HG02588 (cell line): ENCODE data around the gene NPAS3.

Experiments used
- ATAC-seq: cut with Tn5 transposase; IDR thresholded peaks from one replicate; pipeline ENCODE4 v1.9.1; 2021; ENCODE audit warnings: mild to moderate bottlenecking, moderate library complexity; ENCODE audit not compliant: unreplicated experiment

The NPAS3 gene

DNA sequence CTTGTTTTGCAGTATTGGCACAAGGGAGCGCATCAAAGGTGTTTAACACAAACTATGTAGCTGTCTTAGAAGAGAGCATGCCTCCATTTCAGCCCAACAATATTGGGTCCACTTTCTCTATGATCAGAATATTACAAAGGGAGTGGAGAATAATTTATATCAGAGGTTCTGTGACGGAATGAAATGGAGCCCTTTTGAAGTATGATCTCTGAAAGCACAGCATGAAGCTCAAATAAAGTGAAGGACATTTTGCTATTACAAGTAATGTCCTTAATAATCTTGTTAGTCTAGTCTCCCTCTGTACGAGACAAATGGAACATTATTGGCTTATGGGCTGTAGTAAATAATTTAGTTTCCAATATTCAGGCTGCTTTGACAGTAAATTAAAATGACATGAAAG, 302.7 kb downstream of the NPAS3 start:
- no peak for ATAC-seq

DNA sequence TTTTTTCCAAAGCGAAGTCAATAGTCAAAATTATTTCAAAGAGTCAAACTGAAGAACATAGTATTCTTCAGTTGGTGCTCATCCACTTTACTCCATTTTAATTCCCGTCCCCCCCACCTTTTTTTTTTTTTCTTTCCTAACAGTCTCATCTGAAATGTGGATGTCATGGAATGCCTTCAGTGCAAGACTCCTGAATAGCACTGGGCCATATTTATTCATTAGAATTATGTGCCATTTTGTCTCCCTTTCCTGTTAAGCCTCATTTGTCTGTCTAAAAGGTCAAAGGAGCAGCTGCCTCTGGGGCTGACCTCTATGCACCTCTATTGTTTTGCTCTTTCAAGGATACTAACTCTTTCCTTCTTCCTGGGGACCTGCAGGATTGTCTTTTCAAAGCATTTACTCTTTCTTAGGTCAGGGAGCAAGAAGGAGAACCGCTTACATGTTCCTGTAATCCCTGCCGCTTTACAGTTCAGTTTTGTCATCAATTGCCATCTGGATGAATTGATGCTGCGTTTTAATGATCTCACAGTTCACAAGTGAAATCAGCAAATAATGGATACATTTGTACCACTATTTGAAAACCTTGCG, 310.6 kb downstream of the NPAS3 start:
- ATAC-seq, result no peak

DNA sequence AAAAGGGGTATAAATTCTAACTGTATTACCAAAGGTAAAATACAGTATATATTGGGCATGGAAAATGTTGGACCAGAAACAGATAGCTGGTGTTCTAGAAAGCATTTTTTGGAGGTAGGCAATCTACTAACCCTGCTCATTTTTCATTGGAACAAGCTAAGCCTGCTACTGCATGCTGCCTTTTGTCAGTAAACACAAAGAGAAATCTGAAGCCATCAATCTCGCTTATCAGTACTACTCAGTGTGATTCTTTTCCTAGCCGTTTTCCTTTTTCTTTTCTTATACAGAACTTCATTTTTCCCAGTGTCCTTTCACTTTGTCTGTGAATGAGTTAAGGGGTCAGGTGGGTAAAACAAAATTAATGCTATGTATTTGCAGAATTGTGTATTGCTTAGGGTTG, 312.3 kb downstream of the NPAS3 start:
- no peak for ATAC-seq

DNA sequence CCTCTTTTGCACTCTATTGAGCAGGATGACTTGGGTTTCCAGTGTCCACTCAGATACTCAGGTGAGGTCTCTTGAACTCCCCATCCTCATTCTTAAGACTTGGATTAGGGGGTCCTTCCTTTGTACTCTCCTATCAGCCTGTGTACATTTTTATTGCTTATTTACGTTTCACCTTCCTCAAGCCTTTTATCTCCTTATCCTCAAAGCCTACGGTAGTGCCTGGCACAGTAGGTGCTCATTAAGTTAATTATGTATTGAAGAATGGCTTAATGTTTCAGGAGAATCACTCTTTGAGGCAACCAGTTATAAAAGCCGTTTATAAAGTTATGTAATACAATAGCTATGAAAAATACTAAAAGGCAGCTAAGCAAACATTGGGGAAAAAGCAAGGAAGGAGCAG, 315.7 kb downstream of the NPAS3 start:
- ATAC-seq, result no peak

DNA sequence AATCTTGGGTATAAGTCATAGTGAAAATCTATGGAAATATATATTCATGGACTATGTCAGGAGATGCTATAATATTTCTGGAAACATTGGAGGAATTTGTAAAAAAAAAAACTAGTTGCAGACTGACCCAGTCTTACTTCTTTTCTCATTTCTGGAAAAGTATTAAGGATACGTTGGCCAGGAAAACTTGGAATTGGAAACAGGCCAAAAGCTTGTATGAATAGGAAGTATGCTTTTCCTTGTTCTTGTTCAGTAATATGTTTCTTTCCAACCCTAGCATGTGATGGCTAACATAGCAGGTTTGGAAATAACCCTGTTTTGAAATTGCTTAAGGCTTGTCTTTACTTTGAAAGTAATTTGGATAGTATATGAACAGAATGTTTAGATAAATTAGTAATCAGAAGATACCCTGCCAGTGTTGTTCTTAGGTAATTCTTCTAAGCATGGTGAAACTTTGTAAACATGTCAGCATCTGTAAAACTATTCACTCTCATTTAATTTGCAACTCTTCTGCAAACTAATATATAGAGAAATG, 316.2 kb downstream of the NPAS3 start:
- ATAC-seq, result no peak

DNA sequence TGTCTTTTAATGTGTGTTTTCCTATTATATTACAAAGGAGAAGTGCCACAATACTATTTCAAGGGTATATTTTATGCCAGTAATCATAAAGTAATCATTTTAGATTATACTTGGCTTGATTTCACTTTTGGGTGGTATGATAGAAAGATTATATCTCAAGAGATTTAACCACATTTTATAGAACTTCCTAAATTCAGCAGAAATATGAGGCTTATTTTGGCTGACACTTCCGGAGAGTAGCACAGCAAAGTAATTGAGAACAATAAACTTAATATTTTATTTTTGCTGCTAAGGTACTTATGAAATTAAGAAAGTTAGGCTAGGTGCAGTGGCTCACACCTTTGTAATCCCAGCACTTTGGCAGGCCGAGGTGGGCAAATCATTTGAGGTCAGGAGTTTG, 319.1 kb downstream of the NPAS3 start:
- ATAC-seq, result no peak

DNA sequence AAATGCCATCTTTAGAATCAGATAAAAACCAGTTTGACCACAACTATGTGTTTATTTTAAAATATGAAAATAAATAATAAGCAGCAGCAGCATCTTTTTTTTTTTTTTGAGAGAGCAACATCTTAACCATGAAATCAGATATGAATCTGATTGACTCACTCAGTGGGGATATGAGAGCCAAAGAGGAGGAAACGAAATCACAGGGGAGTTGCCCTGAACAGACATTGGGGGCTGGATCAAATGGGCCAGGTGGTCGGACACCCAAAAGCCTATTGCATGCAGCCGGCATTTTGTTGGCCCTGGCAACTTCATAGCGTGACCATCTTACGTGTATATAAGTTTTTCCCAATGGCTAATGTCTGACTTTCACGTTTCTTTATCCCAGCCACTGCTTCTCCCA, 321.1 kb downstream of the NPAS3 start:
- no peak for ATAC-seq

DNA sequence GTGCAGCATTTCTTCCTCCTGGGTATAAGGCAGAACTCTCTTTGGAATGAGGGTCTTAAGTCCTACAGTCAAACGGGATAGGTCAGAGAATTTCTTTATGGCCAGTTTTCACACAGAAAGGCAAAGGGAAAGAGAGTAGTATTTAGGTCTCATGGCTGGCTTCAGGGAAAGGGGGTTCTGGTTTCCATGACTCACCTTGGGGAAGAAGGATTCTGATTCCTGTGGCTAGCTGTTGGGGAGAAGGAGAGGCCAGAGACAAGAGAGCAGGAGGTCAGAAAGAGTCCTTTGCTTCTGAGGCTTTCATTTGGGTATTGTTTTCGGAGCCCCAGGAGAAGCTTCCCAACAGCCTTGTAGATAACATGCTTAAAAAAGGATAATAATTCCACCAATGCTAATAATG, 332.5 kb downstream of the NPAS3 start:
- ATAC-seq, result no peak

DNA sequence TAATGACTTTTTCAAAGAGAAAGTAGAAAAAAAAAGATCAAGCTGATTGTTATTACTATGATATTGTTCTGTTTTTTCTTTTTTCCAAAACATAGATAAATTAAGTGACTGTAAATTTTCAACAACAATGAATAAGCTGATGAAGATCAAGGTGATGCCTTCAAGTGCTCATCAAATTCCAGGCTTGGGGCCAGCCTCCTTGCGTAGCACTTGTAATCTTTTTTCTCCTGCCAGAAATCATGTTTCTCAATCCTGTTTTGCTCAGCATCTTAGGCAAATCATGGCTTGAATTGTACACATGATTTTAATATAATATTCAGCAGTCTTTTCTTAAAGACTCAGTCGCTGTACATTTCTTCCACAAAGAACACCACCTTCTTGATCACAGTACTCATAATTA, 333.2 kb downstream of the NPAS3 start:
- ATAC-seq, result no peak

DNA sequence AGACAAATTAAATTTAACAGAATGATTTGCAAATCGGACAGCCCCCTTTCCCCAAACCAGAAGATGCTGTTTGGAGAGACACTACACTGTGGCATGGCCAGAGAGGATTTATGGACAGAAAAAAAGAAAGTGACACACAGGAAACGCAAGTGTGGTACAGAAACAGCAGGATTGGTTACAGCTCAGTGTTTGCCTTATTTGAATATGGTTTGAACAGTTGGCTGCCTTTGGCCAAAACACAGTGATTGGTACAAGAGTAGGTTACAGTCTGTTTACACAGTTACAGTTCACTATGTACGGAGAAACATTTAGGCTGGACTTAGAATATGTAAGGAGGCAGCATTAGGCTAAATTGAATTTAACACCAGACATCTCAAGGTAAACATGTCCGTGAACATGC, 335.3 kb downstream of the NPAS3 start:
- ATAC-seq, result no peak

DNA sequence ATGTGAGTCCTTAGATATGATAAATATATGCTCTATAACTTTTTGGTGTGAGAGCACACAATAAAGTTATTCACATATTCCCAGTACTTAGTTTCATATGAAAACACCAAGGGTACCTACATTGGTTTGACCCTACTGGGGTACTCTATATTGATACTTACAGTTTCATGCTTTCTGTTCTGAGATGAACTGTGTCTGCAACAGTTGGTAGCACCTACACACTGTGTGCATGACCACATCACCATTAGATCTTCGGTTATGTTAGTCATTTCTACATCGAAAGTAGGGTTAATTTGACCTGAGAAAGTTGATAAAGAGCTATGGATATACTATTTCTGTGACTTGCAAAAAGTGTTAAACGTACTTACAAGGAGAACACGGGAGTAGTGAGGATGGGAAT, 337.2 kb downstream of the NPAS3 start:
- no peak for ATAC-seq

DNA sequence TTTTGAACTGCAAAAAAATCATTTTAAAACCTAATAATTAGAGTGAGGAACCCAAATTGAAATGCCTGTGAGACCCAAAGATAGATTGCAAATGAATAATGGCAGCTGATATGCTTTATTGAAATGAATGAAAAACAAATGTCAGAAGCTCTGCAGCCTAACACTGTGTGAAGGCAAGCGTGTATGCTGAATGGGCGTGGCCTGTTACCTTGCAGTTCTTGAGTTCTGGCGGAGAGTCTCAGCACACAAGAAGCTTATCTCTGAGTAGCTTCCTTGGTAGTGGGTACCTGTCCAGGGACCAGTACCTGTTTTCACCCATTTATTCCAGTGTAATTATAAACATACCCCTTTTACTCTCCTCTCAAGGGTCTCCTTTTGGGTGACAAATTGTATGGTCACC, 341.2 kb downstream of the NPAS3 start:
- ATAC-seq, result no peak

DNA sequence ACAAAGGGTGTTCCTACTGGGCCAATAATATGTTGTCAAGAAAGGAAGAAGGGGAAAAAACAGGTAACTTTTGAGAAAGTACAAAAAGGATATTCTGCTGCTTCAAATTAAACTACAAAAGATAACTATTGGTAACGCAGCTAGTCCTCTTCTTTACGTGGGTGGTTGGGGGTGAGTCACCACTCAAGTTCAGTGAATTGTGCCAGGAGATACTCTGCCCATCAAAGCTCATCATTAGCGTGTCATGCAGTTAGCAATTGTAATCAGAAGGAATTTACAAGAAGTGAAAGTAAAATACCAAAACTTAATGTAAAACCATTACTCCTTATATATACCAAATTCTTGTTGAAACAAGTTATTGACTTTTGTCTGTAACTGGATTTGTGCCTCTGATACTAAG, 342.0 kb downstream of the NPAS3 start:
- ATAC-seq, result no peak

DNA sequence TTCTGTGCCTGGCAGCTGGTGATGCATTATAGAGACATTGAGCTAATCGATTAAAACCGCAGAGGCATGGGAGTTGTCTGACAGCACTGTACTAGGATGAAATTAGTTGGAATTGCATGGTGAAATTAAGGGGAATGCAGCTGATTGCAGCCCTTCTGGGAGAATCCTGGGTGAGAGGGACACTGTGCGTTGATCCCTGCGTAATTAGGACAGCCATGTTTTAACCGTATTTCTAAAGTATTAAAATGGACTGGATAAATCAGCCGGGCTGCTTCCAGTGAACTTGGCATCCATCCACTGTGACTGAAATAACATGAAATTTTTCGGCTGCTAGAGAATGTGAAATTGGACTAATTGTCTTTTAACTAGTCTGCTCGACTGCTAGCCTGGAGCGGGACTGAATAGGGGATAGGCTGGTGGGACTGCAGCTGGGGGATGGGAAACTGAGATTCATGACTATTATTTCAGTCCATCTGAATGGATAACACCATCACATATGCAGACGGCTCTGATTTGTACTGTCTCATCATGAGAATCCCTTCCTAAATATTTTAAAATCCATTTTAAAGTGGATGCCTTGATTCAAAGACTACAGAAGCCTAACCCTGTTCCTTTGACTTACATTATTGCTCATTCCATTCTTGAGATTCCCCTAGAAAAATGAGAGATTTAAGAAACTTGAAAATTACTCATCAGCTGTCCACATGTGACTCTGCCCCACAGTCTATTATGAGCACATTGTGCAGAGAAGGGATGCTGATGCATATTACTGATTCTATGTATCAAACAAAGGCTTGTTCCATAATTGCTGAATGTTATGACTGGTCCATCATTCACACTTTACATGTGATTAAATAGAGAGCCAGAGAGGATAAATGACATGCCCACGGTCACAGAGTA, 343.9 kb downstream of the NPAS3 start:
- no peak for ATAC-seq

DNA sequence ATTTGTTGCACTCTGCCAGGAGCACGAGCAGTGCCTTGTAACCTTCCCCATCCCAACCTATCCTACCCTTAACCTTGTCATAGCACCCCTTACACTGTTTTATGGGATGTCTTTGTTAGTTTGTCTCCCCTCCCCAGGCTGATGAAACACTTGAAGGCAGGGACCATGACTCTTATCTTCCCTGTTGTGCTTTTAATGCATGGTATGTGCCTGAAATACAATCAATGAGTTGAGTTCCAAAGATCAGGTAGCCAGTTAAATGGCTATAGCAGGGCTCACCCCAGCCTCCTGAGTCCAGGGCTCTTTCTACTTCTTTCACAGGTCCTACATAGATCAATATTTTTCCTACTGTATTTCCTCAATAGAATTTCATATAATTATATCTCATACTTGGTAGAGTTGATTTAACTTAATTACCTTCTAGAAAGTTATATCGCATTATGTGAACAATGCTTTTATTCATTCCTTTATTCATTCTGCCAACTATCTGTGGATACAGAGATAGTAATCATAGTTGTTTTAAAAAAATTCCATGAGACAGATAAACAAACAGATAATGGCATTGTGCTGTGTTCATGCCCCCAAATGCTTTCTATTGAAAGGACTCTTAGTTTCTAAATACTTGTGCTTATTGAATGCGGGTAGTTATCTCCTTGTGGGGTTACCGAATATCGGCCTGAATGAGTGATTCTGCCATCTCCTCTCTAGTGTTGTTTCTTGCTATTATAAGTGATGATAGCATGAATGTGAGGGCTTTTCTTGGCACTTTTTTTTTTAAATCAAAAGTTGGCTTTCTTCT, 347.4 kb downstream of the NPAS3 start:
- ATAC-seq, result no peak

DNA sequence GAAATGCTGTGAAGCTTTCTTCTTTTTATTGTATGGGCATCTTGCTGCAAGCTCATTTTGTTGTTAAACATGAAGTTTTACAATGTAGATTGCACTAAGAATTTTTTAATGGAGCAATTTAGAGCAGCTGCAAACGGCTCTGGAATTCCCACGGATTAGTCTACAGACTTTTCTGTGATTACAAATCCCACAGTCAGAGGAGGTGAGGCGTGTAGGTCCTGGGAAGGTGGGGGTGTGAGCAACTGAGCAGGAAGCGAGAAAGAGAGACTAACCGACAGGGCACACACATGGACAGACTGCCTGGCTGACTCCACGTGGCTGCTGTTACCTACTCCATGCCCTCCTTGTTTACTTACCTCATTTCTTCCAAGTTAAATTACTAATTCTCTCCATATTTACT, 348.5 kb downstream of the NPAS3 start:
- ATAC-seq, result no peak

DNA sequence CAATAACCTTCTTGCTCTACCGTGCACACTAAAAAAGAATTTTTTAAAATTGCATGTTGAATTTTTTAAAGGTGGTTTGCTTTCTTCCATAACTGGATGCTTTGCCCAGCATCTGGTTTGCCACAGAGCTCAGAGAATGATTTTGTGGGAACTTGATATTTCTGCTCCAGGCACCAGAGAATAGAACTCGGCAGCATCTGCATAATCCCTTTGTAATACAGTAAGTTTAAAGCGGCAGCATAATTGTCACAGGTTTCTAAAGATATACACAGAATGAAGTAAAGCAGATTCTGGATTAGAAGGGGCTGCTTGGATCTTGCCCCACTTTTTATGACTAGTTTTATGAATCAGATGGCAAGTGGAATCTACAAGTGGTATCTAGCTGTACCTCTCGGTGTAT, 352.0 kb downstream of the NPAS3 start:
- no peak for ATAC-seq

DNA sequence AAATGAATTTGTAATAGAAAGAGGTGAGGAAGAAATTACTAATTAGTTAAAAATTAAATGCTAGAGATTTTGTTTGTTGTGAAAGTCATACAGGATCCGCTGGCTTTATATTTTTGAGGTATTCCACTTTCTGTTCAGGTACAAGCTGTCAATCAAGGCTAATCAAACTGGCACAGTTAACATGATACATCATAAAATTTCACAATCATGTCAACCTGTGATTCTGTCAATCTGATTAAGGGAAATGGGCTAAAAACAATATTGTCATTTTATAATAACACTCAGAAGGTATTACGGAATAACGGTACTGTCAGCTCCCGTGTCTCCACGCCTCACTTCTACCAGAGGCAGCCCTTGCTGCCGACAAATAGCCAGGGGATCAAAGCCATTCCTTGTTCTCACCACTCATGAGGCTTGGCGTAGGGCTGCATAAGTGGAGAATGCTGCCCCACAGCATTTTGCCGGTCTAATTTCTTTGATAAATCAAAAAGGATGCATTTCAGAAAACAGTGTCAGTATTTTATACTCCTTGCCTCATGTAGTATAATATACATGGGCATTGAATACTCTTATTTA, 352.9 kb downstream of the NPAS3 start:
- no peak for ATAC-seq

DNA sequence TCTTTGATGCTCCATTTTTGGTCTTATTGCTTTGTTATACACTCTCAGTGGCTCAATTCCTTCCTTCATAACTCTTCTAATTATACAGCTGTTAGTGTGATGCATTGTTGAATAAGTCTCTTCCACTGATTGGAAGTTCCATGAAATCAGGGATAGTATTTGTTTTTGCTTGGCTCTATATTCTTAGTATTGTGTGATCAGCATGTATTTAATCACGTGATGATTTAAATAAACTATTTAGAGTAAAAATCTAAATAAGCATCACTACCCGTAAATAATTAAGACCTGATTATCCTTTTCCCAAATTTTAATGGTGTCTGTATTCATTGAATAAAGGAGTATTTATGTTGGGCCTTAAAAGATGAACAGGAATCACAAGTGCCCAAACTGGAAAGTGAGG, 355.7 kb downstream of the NPAS3 start:
- ATAC-seq, result no peak

DNA sequence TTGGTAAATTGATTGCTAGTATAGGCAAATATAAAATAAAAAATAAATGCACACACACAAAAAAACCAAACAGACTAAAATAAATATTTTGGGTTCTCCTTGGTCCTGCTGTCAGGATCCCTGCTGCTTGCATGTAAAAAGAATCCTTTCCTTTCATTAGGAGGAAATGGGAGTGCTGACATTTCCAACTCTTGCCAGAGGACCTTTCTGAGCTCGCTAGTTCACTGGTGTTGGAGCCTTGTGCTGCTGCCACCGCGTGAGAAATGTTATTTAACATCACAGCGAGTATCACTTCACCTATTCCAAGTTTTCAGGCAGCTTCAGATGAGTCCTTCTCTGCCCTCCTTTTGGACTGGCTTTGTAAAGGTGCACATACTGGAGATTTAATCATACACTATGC, 358.9 kb downstream of the NPAS3 start:
- ATAC-seq, result no peak

DNA sequence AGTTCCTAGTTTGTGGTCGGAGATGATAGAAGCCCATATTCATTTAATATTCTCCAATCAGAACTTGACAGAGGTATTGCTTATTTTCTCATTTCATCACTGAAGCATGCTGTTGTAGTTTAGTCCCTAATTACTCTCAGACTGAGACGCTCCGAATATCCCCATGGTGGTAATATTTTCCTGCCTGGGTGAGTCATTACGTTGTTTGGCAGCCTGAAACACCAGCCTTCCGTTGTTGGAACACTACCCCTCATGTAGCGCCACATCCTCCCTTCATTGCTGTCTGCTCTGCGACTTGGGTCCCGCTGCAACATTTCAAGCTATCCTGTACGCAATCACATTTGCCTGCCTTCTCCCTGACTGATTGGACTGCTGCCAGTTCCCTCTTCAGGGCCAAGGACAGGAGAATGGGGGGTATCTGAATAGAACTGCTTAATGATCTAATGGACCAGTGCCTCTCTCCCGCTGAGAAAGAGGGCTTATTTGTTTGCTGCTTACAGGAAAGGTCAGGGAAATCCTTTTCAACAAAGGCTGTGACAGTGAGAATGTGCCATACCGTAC, 369.1 kb downstream of the NPAS3 start:
- no peak for ATAC-seq
